ENCODE results near the gene DHX38.
"Not testable (repeated sequence)": the region's sequence is repeated elsewhere in the genome, so short reads cannot be mapped to it uniquely, and the experiment has no call there.

The DHX38 gene

DNA sequence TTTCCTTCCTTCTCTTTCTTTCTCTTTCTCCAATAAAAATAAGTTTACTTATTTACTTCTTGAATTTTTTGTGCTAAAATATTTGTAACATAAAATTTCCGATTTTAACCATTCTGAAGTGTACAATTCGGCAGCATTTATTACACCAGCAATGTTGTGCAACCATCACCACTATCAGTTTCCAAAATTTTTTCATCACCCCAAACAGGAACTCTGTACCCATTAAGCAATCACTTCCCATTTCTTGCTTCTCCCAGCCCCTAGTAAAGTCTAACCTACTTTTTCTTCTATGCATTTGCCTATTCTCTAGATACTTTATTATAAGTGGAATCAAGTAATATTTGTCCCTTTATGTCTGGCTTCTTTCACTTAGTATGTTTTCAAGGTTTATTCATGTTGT lies 41.8 kb upstream of the DHX38 start:
- no peaks in the 10 kb centered on the region for H3K27me3 ChIP-seq
- H3K9me3 ChIP-seq = no peaks in the 10 kb centered on the region; the same call in 1 of the 2 replicates
- H3K4me3 ChIP-seq (ENCODE audit: low read depth, low read length) = no peak overlapping the region
- TF ChIP-seq, protein P1, sequence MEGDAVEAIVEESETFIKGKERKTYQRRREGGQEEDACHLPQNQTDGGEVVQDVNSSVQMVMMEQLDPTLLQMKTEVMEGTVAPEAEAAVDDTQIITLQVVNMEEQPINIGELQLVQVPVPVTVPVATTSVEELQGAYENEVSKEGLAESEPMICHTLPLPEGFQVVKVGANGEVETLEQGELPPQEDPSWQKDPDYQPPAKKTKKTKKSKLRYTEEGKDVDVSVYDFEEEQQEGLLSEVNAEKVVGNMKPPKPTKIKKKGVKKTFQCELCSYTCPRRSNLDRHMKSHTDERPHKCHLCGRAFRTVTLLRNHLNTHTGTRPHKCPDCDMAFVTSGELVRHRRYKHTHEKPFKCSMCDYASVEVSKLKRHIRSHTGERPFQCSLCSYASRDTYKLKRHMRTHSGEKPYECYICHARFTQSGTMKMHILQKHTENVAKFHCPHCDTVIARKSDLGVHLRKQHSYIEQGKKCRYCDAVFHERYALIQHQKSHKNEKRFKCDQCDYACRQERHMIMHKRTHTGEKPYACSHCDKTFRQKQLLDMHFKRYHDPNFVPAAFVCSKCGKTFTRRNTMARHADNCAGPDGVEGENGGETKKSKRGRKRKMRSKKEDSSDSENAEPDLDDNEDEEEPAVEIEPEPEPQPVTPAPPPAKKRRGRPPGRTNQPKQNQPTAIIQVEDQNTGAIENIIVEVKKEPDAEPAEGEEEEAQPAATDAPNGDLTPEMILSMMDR (IDR thresholded peaks at IDR 0.05; ENCODE audit: low read depth, low read length) = no peak
- no peaks in the 10 kb centered on the region for H3K4me1 ChIP-seq
- no peak for DNase-seq
- no peaks in the 10 kb centered on the region for H3K36me3 ChIP-seq

DNA sequence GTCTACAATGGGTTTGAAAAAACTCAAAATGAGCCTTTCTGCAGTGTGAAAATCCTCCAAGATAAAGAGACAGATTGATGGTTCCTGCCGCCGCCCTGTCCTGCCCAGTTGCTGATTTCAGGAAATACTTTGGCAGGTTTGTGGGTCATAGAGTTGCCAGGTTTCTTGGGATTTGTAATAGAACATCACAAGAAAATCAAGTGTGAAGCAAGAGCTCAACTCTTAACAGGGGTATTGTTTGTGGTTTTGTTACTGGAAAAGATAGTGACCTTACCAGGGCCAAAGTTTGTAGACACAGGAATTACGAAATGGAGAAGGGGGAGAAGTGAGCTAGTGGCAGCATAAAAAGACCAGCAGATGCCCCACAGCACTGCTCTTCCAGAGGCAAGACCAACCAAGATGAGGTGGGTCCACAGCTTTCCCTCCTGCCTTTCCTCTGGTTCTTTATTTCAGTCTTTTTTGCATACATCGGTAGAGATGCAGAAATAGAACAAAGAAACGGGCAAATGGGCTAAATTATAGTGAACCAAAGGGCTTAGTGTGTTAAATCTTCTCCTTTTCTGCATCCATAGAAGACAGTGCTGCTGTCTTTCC lies 39.3 kb upstream of the DHX38 start, which contains the start of gene HP:
Gene HP, plus strand, starts transcription at position 252 of the 594 bp plus-strand sequence. Its CDS starts 148 bp downstream, at position 400.
- not testable (repeated sequence) for DNase-seq; H3K4me3 ChIP-seq (ENCODE audit: low read depth, low read length); H3K4me1 ChIP-seq; H3K36me3 ChIP-seq; H3K9me3 ChIP-seq; H3K27me3 ChIP-seq

GRCh38 chr16:72055911-72056310 lies 37.7 kb upstream of the DHX38 start:
- H3K9me3 ChIP-seq = no peaks in the 10 kb centered on the region
- no peaks in the 10 kb centered on the region for H3K4me1 ChIP-seq
- H3K27me3 ChIP-seq = no peaks in the 10 kb centered on the region
- no peak for DNase-seq
- no peak overlapping the region for H3K4me3 ChIP-seq (ENCODE audit: low read depth, low read length)
- no peaks in the 10 kb centered on the region for H3K36me3 ChIP-seq
- TF ChIP-seq, protein P1 (IDR thresholded peaks at IDR 0.05; ENCODE audit: low read depth, low read length) = no peak

- H3K27me3 ChIP-seq; H3K9me3 ChIP-seq; H3K36me3 ChIP-seq; DNase-seq; H3K4me3 ChIP-seq (ENCODE audit: low read depth, low read length); H3K4me1 ChIP-seq: not testable (repeated sequence)
Observed at GRCh38 chr16:72057313-72057712, 36.3 kb upstream of the DHX38 start.

- DNase-seq; H3K36me3 ChIP-seq; H3K4me3 ChIP-seq (ENCODE audit: low read depth, low read length); H3K27me3 ChIP-seq; H3K9me3 ChIP-seq; H3K4me1 ChIP-seq: not testable (repeated sequence)
Observed at GRCh38 chr16:72059060-72059459, 34.6 kb upstream of the DHX38 start.

DNA sequence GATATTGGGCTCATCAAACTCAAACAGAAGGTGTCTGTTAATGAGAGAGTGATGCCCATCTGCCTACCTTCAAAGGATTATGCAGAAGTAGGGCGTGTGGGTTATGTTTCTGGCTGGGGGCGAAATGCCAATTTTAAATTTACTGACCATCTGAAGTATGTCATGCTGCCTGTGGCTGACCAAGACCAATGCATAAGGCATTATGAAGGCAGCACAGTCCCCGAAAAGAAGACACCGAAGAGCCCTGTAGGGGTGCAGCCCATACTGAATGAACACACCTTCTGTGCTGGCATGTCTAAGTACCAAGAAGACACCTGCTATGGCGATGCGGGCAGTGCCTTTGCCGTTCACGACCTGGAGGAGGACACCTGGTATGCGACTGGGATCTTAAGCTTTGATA lies 33.2 kb upstream of the DHX38 start:
- no peak for DNase-seq
- no peaks in the 10 kb centered on the region for H3K27me3 ChIP-seq
- no peaks in the 10 kb centered on the region for H3K36me3 ChIP-seq
- H3K9me3 ChIP-seq = no peaks in the 10 kb centered on the region
- no peak overlapping the region for H3K4me3 ChIP-seq (ENCODE audit: low read depth, low read length)
- TF ChIP-seq, protein P1 (IDR thresholded peaks at IDR 0.05; ENCODE audit: low read depth, low read length) = no peak
- H3K4me1 ChIP-seq = no peaks in the 10 kb centered on the region

GRCh38 chr16:72061564-72061963 lies 32.1 kb upstream of the DHX38 start:
- TF ChIP-seq, protein P1 (IDR thresholded peaks at IDR 0.05; ENCODE audit: low read depth, low read length) = no peak
- no peaks in the 10 kb centered on the region for H3K36me3 ChIP-seq
- no peak overlapping the region for H3K4me3 ChIP-seq (ENCODE audit: low read depth, low read length)
- DNase-seq = no peak
- H3K4me1 ChIP-seq = no peaks in the 10 kb centered on the region
- no peaks in the 10 kb centered on the region for H3K27me3 ChIP-seq
- H3K9me3 ChIP-seq = no peaks in the 10 kb centered on the region

Data from BE2C (cell line).